Measurements from ENCODE around the gene FOXP1. TPM values are rescaled to one million over a fixed set of nuclear protein-coding genes. Genes with fewer than 3 reads are reported as not detected.

Gene FOXP1
- total RNA-seq, 2 donors from 2014 or later: 109 to 112 TPM

GRCh38 chr3:71130471-71131374, 452.8 kb downstream of the FOXP1 start:
- intact Hi-C loops (cut with DNase I): loop anchor here in 1 of 2 donors (10.0 kb wide), 1 partner anchor 114 kb away; no protein-coding TSS in a partner anchor
- DNase-seq (ENCODE audit: low spot score): no peak

DNA sequence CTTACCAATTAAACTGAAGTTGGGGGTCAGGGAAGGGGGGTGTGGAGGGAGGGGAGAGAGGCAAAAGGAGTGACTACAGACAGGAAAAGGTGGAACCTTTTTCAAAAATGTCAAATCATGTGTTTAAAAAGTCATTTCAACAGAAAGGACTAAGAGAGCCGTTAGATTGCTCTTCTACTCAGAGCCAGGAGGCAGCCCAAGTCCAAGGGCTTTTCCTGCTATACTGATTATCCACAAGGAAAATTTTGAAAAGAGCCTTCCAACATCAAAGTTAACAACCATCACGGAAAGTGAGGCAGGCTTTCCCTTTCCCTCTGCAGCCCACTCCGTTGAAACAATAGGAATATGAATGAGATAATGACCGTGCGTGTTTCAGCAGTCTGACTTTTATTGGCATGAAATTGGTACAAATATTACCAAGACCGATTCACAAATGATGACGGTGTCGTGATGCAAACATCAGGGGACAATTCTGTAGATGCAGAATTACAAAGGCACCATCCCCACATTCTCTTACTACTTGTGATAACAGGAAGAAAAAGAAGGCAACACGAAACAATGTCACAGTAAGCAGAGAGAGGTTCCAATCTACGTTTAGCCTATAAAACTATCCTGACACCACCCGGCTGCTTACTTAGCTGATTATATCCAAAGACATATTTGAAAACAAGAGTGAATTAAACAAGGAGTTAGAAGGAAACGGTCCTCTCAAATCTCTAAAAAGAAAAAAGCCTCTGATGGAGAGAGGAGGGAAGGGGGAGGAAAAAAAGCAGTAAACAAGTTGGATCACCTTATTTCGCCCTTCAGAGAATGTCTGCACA, 453.7 kb downstream of the FOXP1 start:
- intact Hi-C loops (cut with DNase I): loop anchor here in 1 of 2 donors (5.0 to 10.0 kb wide), 2 partner anchors 63 to 115 kb away; no protein-coding TSS in a partner anchor
- no peak for DNase-seq (ENCODE audit: low spot score)

- intact Hi-C loops (cut with DNase I): loop anchor here in 1 of 2 donors (5.0 kb wide), 1 partner anchor 62 kb away; no protein-coding TSS in a partner anchor
- no peak for DNase-seq (ENCODE audit: low spot score)
Observed at GRCh38 chr3:71128961-71129360, 454.6 kb downstream of the FOXP1 start.

- no peak for DNase-seq (ENCODE audit: low spot score)
- intact Hi-C loops (cut with DNase I): loop anchor here in 1 of 2 donors (5.0 kb wide), 1 partner anchor 61 kb away; no protein-coding TSS in a partner anchor
Observed at GRCh38 chr3:71127844-71128243, 455.7 kb downstream of the FOXP1 start.

DNA sequence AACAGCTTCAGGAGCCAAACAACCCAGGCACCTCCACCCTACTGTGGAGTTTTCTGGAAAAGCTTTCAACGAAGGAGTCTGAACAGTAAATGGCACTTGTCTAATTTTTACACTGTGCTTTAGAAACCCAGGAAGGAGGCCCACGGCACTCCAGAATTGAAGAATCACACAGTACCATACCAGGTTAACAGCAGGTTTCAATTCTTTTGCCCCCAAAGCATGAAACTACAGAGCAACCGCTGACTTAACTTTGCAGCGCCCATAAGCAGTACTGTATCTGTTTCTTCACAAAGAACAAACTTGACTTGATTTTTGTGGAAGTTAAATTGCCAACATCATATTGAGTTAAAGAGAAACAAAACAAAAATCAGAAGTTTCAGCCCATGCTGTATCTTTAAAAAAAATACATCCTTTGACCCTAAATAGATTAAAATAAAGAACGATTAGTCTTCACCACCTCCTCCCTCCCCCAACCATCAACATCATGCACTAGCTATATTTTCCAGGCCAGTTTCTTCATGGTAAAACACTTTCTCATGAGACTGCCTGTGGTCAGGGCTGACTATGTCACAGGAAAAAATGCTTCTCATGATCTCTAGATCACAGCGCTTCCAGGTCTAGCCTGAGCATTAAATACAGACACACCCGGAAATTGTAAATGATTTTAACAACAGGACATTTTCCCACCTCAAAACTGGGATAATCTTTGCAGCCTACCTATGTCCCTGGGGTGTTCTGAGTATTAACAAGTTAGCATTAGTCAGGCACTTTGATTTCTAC, 456.3 kb downstream of the FOXP1 start:
- intact Hi-C loops (cut with DNase I): loop anchor here in 1 of 2 donors (5.0 kb wide), 1 partner anchor 60 kb away; no protein-coding TSS in a partner anchor
- DNase-seq (ENCODE audit: low spot score): no peak

- no peak for DNase-seq (ENCODE audit: low spot score)
- intact Hi-C loops (cut with DNase I): loop anchor here in 1 of 2 donors (5.0 kb wide), 1 partner anchor 58 kb away; no protein-coding TSS in a partner anchor
Observed at GRCh38 chr3:71125738-71126137, 457.8 kb downstream of the FOXP1 start.

DNA sequence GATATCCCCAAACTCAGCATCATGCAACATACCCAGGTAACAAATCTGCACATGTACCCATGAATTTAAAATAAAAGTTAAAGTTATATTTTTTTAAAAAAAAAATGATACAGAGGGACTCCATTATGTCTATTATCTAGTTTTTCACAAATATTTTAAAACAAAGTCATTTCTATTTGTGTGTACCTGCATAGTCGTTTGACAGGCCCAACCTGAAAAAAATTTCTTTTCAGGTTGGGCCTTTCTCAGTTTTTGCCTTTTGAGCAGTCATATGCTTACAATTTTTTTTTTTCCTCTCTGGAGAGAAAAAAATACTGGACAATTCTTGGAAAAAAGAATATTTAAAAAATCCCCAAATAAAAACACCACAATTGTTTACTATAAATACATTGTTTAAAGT, 459.5 kb downstream of the FOXP1 start:
- intact Hi-C loops (cut with DNase I): no loop called here
- no peak for DNase-seq (ENCODE audit: low spot score)

DNA sequence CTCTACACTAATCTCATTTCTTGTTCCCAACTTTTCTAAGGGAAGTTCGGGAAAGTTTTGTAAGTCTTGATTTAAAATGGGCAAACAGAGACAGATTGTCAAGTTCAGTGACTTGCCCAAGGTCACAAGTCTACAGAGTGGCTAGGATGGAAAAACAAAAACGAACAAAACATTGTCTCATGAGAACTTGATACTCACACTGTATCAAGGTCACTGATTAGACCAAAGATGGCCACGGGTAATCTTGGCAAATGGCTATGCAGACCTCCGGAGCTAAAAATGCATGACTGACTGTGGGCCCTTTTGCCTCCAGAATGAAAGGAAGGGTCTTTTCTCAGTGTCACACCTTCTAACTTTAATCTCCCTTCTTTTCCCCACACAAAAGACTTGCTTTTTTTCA, 460.9 kb downstream of the FOXP1 start:
- no peak for DNase-seq (ENCODE audit: low spot score)
- intact Hi-C loops (cut with DNase I): no loop called here

- intact Hi-C loops (cut with DNase I): no loop called here
- no peak for DNase-seq (ENCODE audit: low spot score)
Observed at GRCh38 chr3:71121429-71122167, 461.9 kb downstream of the FOXP1 start.

GRCh38 chr3:71120012-71120411, 463.5 kb downstream of the FOXP1 start:
- intact Hi-C loops (cut with DNase I): no loop called here

GRCh38 chr3:71119171-71119570, 464.4 kb downstream of the FOXP1 start:
- intact Hi-C loops (cut with DNase I): no loop called here
- no peak for DNase-seq (ENCODE audit: low spot score)

More at GRCh38 chr3:71120012-71120411, 463.5 kb downstream of the FOXP1 start:
- DNase-seq (ENCODE audit: low spot score): no peak

- intact Hi-C loops (cut with DNase I): no loop called here
- DNase-seq (ENCODE audit: low spot score): no peak
Observed at GRCh38 chr3:71118436-71118835, 465.1 kb downstream of the FOXP1 start.

DNA sequence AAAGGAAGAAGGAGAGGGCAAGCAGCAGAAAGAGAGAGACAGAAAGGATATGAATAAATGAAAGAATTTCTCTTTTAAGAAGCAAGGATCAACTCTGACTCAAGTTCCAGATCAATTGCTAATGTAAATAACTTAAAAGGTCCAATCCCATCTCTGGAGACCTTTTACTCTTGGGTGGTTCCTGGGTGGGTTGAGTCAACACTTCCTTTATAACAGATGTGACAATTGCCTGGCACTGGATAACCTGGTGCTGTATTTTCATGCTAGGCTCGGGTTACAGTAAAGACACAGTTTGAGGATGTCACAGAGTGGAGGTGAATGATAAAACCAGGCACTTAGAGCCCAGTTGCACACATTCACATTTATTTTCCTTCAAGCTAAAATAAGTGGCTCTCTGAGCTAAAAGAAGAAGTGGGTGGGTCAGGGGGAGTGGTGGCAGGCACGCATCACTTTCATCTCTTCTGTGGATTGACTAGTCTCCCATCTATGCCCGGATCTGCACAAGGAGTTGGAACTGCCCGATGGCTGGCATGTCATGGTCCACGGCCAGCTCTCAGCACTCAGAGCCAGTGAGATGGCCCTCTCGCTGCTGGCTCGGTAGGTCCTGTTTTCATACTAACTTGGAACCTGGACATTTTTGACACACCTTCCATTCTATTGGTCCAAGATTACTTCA, 465.8 kb downstream of the FOXP1 start:
- no peak for DNase-seq (ENCODE audit: low spot score)
- intact Hi-C loops (cut with DNase I): no loop called here

GRCh38 chr3:71114610-71115009, 468.9 kb downstream of the FOXP1 start:
- intact Hi-C loops (cut with DNase I): no loop called here
- DNase-seq (ENCODE audit: low spot score): no peak

GRCh38 chr3:71112576-71112975, 471.0 kb downstream of the FOXP1 start:
- intact Hi-C loops (cut with DNase I): no loop called here
- no peak for DNase-seq (ENCODE audit: low spot score)

DNA sequence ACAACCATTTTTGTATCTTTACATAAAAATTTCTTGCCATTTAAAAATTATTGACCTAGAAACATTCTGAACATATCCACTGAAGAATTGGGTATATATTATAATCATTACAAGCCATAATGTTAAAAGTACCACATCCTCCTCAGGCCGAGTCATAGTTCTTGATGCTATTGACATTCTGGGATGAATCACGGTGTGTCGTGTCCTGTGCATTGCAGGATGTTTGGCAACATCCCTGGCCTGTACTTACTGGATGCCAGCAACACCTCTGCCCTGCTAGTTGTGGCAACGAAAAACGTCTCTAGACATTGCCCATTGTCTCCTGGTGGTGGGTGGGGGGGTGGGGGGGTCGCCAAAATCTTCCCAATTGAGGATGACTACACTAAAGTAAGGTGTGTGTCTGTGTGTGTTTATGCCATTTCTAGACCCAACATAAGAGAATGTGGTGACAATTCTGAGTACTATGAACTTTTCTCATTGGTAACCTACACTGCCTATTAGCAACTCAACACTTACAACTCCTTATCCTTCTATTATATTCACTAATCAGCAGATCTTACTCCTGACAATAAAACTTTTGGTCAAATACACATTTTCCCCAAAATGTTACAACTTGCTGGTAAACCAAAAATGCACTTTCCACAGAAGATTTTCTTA, 471.6 kb downstream of the FOXP1 start:
- DNase-seq (ENCODE audit: low spot score): no peak
- intact Hi-C loops (cut with DNase I): no loop called here
